Stomach (tissue), 9 donors: ENCODE data around the gene ARL4D. TPM values are rescaled to one million over a fixed set of nuclear protein-coding genes. Genes with fewer than 3 reads are reported as not detected.

ENCODE experiments used
- DNase-seq, 2 donors: peaks; one replicate each; pipeline versions ENCODE4 v3.0.0 to v3.0.0-alpha.2; 2013 to 2019
- H3K27ac ChIP-seq, 5 donors: fragments of 200-600 bp in 4 of 5; sonication (generic) in 4 of 5; one replicate each; pipeline ENCODE4 v1.5.1; 2013 to 2019; ENCODE audit warnings: mild to moderate bottlenecking in 1 of 5, moderate library complexity in 1 of 5
- H3K27me3 ChIP-seq, 3 donors: fragments of 200-600 bp; sonication (generic); one replicate each; pipeline ENCODE4 v1.5.1; 2017 to 2019; ENCODE audit warnings: mixed run types in 1 of 3
- H3K36me3 ChIP-seq, 4 donors: fragments of 200-600 bp; sonication (generic); 1 replicate in 3 of 4; 2 replicates in 1 of 4; pipeline ENCODE4 v1.5.1; 2016 to 2019
- H3K4me1 ChIP-seq, 4 donors: fragments of 200-600 bp; sonication (generic); one replicate each; pipeline ENCODE4 v1.5.1; 2016 to 2019
- H3K4me3 ChIP-seq, 4 donors: fragments of 200-600 bp; sonication (generic) in 3 of 4; one replicate each; pipeline ENCODE4 v1.5.1; 2016 to 2019; ENCODE audit warnings: mild to moderate bottlenecking in 1 of 4
- H3K9me3 ChIP-seq, 4 donors: fragments of 200-600 bp; sonication (generic); one replicate each; pipeline ENCODE4 v1.5.1; 2016 to 2019
- EP300 ChIP-seq: sonication (generic); formaldehyde crosslinking; IDR thresholded peaks from one replicate; pipeline ENCODE4 v1.6.1; 2017; ENCODE audit warnings: antibody characterized with exemption
- POLR2A ChIP-seq, 4 donors: fragments of 450-650 bp; IDR thresholded peaks; one replicate each; pipeline ENCODE4 v1.6.1; 2016; ENCODE audit warnings: antibody characterized with exemption in 4 of 4, control low read depth in 2 of 4, mild to moderate bottlenecking in 1 of 4, moderate library complexity in 1 of 4
- POLR2AphosphoS5 ChIP-seq, 3 donors: sonication (generic); formaldehyde crosslinking; IDR thresholded peaks; one replicate each; pipeline ENCODE4 v1.6.1; 2016; ENCODE audit warnings: antibody characterized with exemption in 3 of 3
- WGBS, 5 donors: extraction: QIAGEN DNeasy Blood & Tissue Kit in 3 of 5; methylation state at CpG; one replicate each; pipeline versions ENCODE4 v1.1.5 to v1.1.7; 2013 to 2018; 5-methylcytosine and 5-hydroxymethylcytosine counted together
- intact Hi-C: fragments of 100-400 bp; cut with DNase I; formaldehyde crosslinking; loops from one replicate; pipeline ENCODE4 v1.15.1; 2023; ENCODE audit warnings: low total_unique reads
- polyA plus RNA-seq, 3 donors: library from polyadenylated mRNA; stranded (reverse); fragments of 200-250 nt; gene quantifications; one replicate each; pipeline ENCODE4 v1.2.3, GENCODE V29; 2013
- total RNA-seq, 5 donors: library from RNA; depleted of rRNA; stranded (reverse); fragments of >200 nt; gene quantifications; one replicate each; pipeline versions ENCODE4 v1.1.0 to v1.2.3, GENCODE V29; 2014 to 2016
- TF ChIP-seq, protein P1 (sequence below), 7 experiments: fragments of 450-650 bp in 4 of 7; fragments of 200-600 bp in 3 of 7; sonication (generic) in 3 of 7; IDR thresholded peaks; one replicate each; pipeline ENCODE4 v1.5.1; 2016 to 2019; ENCODE audit warnings: antibody characterized with exemption in 7 of 7, control low read depth in 2 of 7, mild to moderate bottlenecking in 1 of 7
- donor health status: healthy with polysubstance abuse.
- donor health status: Bipolar disorder and iron deficiency.
- donor health status: healthy.

Gene ARL4D
- total and polyA plus RNA-seq, 8 donors: 2.3 to 60.7 (median 9.8) TPM; not detected in 1

DNA sequence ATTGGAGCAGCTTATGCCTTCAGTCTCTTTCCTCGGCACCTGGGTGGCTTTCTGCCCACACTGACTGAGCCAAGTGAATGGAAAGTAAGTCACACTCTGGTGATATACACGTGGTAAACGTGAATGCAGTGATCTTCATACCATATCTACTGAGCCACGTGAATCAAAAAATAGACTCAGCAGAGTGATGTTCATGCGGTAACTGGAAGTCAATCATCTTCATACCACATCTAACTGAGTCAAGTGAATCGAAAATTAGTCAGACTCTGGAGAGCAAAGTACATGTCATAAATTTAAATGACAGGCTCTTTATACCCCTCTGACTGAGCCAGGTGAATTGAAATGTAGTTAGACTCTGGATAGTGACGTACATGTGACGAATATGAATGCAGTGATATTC is 47.1 kb upstream of the ARL4D start:
- Histone ChIP-seq H3K36me3 (peaks cover 0 to 11% (median 0%) of the 10 kb centered on the region in 4 donors), H3K4me3 (no peak overlapping the region), H3K9me3 (peaks cover 16 to 41% (median 31%) of the 10 kb centered on the region in 4 donors), H3K27me3 (no peaks in the 10 kb centered on the region), H3K27ac (no peak overlapping the region), H3K4me1 (no peaks in the 10 kb centered on the region)
- DNase-seq: no peak
- 78 to 91% (median 87%) methylated on average over 8 of the region's 8 CpGs for WGBS, 5 donors
- TF ChIP-seq POLR2AphosphoS5 (IDR thresholded peaks at IDR 0.05): no peak
- no peak for TF ChIP-seq EP300
- TF ChIP-seq POLR2A (IDR thresholded peaks at IDR 0.05): no peak
- TF ChIP-seq, protein P1, sequence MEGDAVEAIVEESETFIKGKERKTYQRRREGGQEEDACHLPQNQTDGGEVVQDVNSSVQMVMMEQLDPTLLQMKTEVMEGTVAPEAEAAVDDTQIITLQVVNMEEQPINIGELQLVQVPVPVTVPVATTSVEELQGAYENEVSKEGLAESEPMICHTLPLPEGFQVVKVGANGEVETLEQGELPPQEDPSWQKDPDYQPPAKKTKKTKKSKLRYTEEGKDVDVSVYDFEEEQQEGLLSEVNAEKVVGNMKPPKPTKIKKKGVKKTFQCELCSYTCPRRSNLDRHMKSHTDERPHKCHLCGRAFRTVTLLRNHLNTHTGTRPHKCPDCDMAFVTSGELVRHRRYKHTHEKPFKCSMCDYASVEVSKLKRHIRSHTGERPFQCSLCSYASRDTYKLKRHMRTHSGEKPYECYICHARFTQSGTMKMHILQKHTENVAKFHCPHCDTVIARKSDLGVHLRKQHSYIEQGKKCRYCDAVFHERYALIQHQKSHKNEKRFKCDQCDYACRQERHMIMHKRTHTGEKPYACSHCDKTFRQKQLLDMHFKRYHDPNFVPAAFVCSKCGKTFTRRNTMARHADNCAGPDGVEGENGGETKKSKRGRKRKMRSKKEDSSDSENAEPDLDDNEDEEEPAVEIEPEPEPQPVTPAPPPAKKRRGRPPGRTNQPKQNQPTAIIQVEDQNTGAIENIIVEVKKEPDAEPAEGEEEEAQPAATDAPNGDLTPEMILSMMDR (IDR thresholded peaks at IDR 0.05): no peak
- intact Hi-C loops: no loop called here

DNA sequence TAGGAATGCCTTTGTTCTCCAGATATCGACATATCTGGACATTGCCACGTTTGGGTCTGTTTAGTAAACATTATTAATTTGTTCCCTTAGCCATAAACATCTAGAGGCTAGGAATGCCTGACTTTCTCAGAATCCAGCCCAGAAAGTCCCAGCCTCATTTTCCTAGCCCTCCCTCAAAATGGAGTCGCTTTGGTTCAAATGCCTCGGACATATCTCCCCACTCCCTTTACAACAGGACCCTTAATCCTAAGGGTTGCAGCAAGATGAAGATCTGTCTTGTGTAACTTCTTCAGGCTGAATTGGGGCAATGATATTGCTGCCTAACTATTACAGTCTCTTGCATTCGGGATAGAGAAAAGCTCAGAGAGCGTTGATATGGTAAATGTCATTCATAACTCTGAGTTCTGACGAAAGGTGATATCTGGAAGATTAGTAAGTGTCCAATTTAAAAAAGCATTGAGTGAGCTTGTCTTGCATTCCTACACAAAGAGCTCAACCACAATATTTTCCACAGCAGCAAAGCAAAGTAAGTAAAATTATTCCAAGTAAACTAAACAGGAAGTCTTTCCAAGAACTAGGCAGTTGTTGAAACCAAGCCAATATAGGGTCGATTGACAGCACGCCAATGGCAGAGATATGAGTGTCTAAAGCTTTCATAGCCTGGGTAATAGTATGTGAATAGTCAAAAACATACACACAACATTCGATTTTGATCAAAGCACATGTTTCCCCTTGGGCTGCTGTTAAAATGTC is 46.0 kb upstream of the ARL4D start:
- Histone ChIP-seq H3K27ac (no peak overlapping the region), H3K4me3 (no peak overlapping the region), H3K27me3 (no peaks in the 10 kb centered on the region), H3K9me3 (peaks cover 16 to 30% (median 23%) of the 10 kb centered on the region in 4 donors), H3K4me1 (no peaks in the 10 kb centered on the region), H3K36me3 (peaks cover 0 to 11% (median 0%) of the 10 kb centered on the region in 4 donors)
- DNase-seq: no peak
- intact Hi-C loops: no loop called here
- WGBS, 5 donors: 53 to 72% (median 59%) methylated on average over 10 of the region's 10 CpGs
- TF ChIP-seq, protein P1 (IDR thresholded peaks at IDR 0.05): no peak
- no peak for TF ChIP-seq POLR2A (IDR thresholded peaks at IDR 0.05)

DNA sequence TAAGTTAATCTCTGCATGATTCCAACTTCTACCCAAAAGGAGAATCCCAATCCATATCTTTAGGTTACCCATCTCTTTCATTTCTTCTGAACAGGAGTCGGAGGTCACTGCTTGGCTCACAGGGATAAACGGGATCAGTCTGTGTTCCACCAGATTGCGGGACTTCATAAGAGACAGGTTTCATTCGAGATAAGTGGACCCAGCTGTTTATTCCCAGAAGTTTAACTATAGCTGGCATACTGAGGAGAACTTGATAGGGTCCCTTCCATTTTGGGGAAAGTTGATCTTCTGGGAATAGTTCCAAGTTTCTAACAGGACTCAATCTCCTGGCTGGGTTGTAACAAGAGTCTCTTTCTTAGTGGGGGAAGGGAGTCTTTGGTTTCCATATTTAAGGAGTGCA is 45.4 kb upstream of the ARL4D start:
- Histone ChIP-seq H3K9me3 (peaks cover 13 to 24% (median 16%) of the 10 kb centered on the region in 4 donors), H3K4me3 (no peak overlapping the region), H3K4me1 (no peaks in the 10 kb centered on the region), H3K27ac (no peak overlapping the region), H3K27me3 (no peaks in the 10 kb centered on the region), H3K36me3 (peaks cover 0 to 8% (median 0%) of the 10 kb centered on the region in 4 donors)
- WGBS, 5 donors: 58 to 80% (median 68%) methylated on average over 4 of the region's 4 CpGs
- no peak for DNase-seq
- TF ChIP-seq EP300 (no peak), POLR2A (IDR thresholded peaks at IDR 0.05) (no peak), POLR2AphosphoS5 (IDR thresholded peaks at IDR 0.05) (no peak)
- TF ChIP-seq, protein P1 (IDR thresholded peaks at IDR 0.05): no peak
- intact Hi-C loops: no loop called here

DNA sequence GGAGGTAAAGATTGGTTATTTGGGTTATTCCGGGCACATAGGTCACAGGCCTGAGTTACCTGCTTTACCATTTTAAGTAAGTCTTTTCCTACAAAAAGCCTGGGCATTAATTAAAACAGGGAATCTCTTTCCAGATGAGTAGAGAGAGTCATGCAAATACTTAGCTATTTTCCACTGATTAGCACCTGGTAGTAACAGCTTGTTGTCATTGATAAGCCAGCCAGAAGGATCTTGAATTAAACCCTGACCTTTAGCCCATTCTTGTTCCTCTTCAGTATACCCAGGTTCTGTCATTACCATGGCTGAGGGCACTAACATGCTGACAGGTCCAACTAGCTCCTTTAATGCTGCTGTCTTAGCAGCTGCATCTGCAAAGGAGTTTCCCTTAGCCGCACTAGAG is 44.4 kb upstream of the ARL4D start:
- Histone ChIP-seq H3K4me3 (no peak overlapping the region), H3K4me1 (peaks cover 0 to 3% (median 1%) of the 10 kb centered on the region in 4 donors), H3K36me3 (no peaks in the 10 kb centered on the region), H3K9me3 (peaks cover 3 to 14% (median 6%) of the 10 kb centered on the region in 4 donors), H3K27ac (no peak overlapping the region), H3K27me3 (no peaks in the 10 kb centered on the region)
- no peak for DNase-seq
- TF ChIP-seq EP300: no peak
- TF ChIP-seq POLR2AphosphoS5 (IDR thresholded peaks at IDR 0.05): no peak
- TF ChIP-seq, protein P1 (IDR thresholded peaks at IDR 0.05): no peak
- no peak for TF ChIP-seq POLR2A (IDR thresholded peaks at IDR 0.05)
- intact Hi-C loops: no loop called here
- 92 to 100% (median 97%) methylated on average over 2 of the region's 2 CpGs for WGBS, 5 donors
